ENCODE measurements around the gene NUP153. TPM values are rescaled to one million over a fixed set of nuclear protein-coding genes. Genes with fewer than 3 reads are reported as not detected.

The NUP153 gene
- total and polyA plus RNA-seq, 8 donors: 3.8 to 17.4 (median 11.0) TPM

DNA sequence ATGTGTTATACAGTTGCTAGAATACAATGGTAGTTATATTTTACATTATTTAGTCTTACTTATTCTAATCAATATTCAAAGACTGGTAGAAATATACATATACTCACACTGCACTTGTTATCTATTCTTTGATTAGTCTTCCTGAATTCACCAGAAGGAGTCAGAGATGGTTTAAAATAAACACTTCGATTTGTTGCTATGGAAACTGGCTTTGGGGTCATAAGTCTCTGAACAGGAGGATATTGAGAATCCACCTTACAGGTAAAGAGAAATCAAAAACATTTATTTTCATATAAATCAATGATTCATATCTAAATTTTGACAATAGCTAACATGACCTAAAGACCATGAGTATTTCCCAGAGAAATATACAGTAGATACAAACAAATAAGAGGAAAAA is 41.6 kb downstream of the NUP153 start:
- intact Hi-C loops (cut with DNase I): no loop called here
- WGBS, 2 donors: 60 to 61% methylated on average over 1 of the region's 1 CpG
- ATAC-seq (no peak), DNase-seq (no peak), FAIRE-seq (no peak)
- TF ChIP-seq CTCF (IDR thresholded peaks at IDR 0.05): no peak
- no peaks in the 10 kb centered on the region for H3K27me3 ChIP-seq
- H3K27ac ChIP-seq: no peak overlapping the region
- no peak overlapping the region for H3K4me3 ChIP-seq
- no peaks in the 10 kb centered on the region for H3K9me3 ChIP-seq
- no peaks in the 10 kb centered on the region for H3K4me1 ChIP-seq
- peaks cover 0 to 50% (median 0%) of the 10 kb centered on the region in 3 donors for H3K36me3 ChIP-seq

- H3K4me1 ChIP-seq: no peaks in the 10 kb centered on the region
- H3K36me3 ChIP-seq: peaks cover 0 to 46% (median 0%) of the 10 kb centered on the region in 3 donors
- no peak overlapping the region for H3K4me3 ChIP-seq
- WGBS, 2 donors: 92 to 93% methylated on average over 4 of the region's 4 CpGs
- no peaks in the 10 kb centered on the region for H3K9me3 ChIP-seq
- no peak overlapping the region for H3K27ac ChIP-seq
- intact Hi-C loops (cut with DNase I): no loop called here
- ATAC-seq: no peak
- DNase-seq: no peak
- FAIRE-seq: no peak
- no peak for TF ChIP-seq CTCF (IDR thresholded peaks at IDR 0.05)
- H3K27me3 ChIP-seq: no peaks in the 10 kb centered on the region
These were observed 43.5 kb downstream of the NUP153 start for GRCh38 chr6:17663226-17663625.

GRCh38 chr6:17662585-17662984 is 44.1 kb downstream of the NUP153 start:
- intact Hi-C loops (cut with DNase I): no loop called here
- Histone ChIP-seq H3K4me1 (no peaks in the 10 kb centered on the region), H3K9me3 (no peaks in the 10 kb centered on the region), H3K36me3 (peaks cover 0 to 39% (median 0%) of the 10 kb centered on the region in 3 donors), H3K4me3 (no peak overlapping the region), H3K27me3 (no peaks in the 10 kb centered on the region), H3K27ac (no peak overlapping the region)
- ATAC-seq: no peak
- FAIRE-seq: no peak
- DNase-seq: no peak
- 69 to 71% methylated on average over 2 of the region's 2 CpGs for WGBS, 2 donors
- TF ChIP-seq CTCF (IDR thresholded peaks at IDR 0.05): no peak

GRCh38 chr6:17656644-17657043 is 50.1 kb downstream of the NUP153 start:
- WGBS, 2 donors: 63% methylated on average over 3 of the region's 3 CpGs
- ATAC-seq (no peak), DNase-seq (no peak), FAIRE-seq (no peak)
- intact Hi-C loops (cut with DNase I): no loop called here
- Histone ChIP-seq H3K36me3 (peaks cover 0 to 25% (median 0%) of the 10 kb centered on the region in 3 donors), H3K27me3 (no peaks in the 10 kb centered on the region), H3K4me3 (no peak overlapping the region), H3K27ac (no peak overlapping the region), H3K4me1 (no peaks in the 10 kb centered on the region), H3K9me3 (no peaks in the 10 kb centered on the region)
- no peak for TF ChIP-seq CTCF (IDR thresholded peaks at IDR 0.05)

DNA sequence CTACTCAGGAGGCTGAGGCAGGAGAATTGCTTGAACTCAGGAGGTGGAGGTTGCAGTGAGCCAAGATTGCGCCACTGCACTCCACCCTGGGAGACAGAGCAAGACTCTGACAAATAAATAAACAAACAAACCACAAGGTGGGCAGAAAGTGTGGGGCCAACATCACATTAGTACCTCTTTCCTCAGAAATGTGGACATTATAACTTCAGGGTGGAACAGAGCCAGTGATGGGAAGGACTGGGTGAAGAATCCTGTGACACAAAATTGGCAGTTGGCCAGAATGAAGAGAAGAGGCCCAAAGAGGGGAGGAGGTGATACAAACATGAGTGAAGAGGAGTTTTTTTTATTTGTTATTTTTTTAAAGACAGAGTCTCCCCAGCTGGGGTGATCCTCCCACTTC is 50.6 kb downstream of the NUP153 start:
- peaks cover 0 to 2% (median under 1%) of the 10 kb centered on the region in 3 donors for H3K4me1 ChIP-seq
- no peak overlapping the region for H3K27ac ChIP-seq
- DNase-seq: no peak
- no peak for TF ChIP-seq CTCF (IDR thresholded peaks at IDR 0.05)
- intact Hi-C loops (cut with DNase I): no loop called here
- no peak for ATAC-seq
- no peak overlapping the region for H3K4me3 ChIP-seq
- WGBS, 2 donors: 95 to 97% methylated on average over 1 of the region's 1 CpG
- no peaks in the 10 kb centered on the region for H3K9me3 ChIP-seq
- H3K36me3 ChIP-seq: peaks cover 0 to 20% (median 0%) of the 10 kb centered on the region in 3 donors
- no peaks in the 10 kb centered on the region for H3K27me3 ChIP-seq
- FAIRE-seq: no peak

Data from pancreas (tissue), 10 donors.